ENCODE data around the gene FERMT1.

DNA sequence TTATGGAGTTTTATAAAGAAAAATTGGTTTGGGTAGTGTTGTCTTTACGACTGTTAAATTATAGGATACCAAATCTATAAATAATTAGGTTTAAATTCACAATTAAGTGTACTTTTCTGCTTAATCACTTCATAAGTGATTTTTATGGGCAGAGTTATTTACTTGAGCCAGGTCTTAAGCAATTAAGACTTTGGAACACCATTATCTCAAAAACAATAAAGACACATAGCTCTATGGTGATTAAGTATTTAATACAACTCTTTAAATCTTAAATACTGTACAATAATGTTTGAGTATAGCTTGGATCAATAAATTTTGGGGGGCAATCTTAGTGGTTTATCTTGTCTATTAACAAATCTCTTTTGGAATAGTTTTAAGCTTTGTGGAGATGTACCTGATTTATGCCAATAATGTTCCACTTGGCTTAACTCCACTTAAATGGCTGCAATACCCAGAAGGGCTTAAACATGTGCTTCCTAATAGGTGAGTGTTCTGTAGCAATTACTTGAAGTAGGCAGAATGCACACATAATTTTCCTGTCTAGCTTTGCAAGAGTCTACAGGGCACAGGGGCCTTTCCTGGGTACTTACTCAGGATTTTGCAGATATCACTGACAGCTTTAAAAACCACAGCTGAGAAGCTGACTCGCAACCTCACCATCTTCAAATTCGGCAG is 7.5 kb downstream of the FERMT1 start:
- TF ChIP-seq POLR2A (IDR thresholded peaks at IDR 0.05) (no peak), CTCF (IDR thresholded peaks at IDR 0.05) (no peak)
